ENCODE results near the gene KIF1B. TPM values are rescaled to one million over a fixed set of nuclear protein-coding genes. Genes with fewer than 3 reads are reported as not detected.

KIF1B gene
- total and polyA plus RNA-seq, 10 of the 15 experiments (the other 5 are each of a cell fraction or from before 2014, with no cell fraction given), result 2.1 to 16.5 (median 8.7) TPM

GRCh38 chr1:10170239-10170574 is 40.2 kb upstream of the KIF1B start (continued):
- TF ChIP-seq BCLAF1 (IDR thresholded peaks at IDR 0.05) (no peak), CEBPB (IDR thresholded peaks at IDR 0.05; ENCODE audit: borderline replicate concordance in 1 of 2, low read depth in 2 of 2, low read length in 2 of 2) (no peak), BMI1 (IDR thresholded peaks at IDR 0.05; ENCODE audit: borderline replicate concordance) (no peak), NFIC (IDR thresholded peaks at IDR 0.05; ENCODE audit: low read depth, low read length) (peak; percentile 84), TCF12 (IDR thresholded peaks at IDR 0.05; ENCODE audit: low read depth, low read length) (no peak), CREB1 (IDR thresholded peaks at IDR 0.05; ENCODE audit: low read depth) (no peak), ZNF622 (IDR thresholded peaks at IDR 0.05) (no peak), E2F4 (IDR thresholded peaks at IDR 0.05; ENCODE audit: low read depth, low read length) (no peak), KLF5 (IDR thresholded peaks at IDR 0.05; ENCODE audit: partially characterized antibody) (no peak), FOXM1 (IDR thresholded peaks at IDR 0.05; ENCODE audit: low read depth, low read length) (peak; percentile 64; the same call in 1 of the 2 replicates), ZBTB33 (IDR thresholded peaks at IDR 0.05) (no peak), NKRF (conservative IDR thresholded peaks at IDR 0.05) (no peak), BCL11A (IDR thresholded peaks at IDR 0.05; ENCODE audit: low read depth, low read length) (peak; percentile 56; the same call in 1 of the 2 replicates), FOS (IDR thresholded peaks at IDR 0.05; ENCODE audit: borderline replicate concordance, extremely low read depth, insufficient read length) (no peak), USF1 (IDR thresholded peaks at IDR 0.05; ENCODE audit: borderline replicate concordance, extremely low read length, insufficient read depth, low read depth, low read length) (no peak), PML (IDR thresholded peaks at IDR 0.05; ENCODE audit: low read length) (no peak), KAT2A (conservative IDR thresholded peaks at IDR 0.05; ENCODE audit: control insufficient read depth, low read depth, low read length) (no peak), JUNB (IDR thresholded peaks at IDR 0.05) (peak; percentile 61), LARP7 (IDR thresholded peaks at IDR 0.05) (no peak)
